ENCODE results near the gene HMOX2.

DNA sequence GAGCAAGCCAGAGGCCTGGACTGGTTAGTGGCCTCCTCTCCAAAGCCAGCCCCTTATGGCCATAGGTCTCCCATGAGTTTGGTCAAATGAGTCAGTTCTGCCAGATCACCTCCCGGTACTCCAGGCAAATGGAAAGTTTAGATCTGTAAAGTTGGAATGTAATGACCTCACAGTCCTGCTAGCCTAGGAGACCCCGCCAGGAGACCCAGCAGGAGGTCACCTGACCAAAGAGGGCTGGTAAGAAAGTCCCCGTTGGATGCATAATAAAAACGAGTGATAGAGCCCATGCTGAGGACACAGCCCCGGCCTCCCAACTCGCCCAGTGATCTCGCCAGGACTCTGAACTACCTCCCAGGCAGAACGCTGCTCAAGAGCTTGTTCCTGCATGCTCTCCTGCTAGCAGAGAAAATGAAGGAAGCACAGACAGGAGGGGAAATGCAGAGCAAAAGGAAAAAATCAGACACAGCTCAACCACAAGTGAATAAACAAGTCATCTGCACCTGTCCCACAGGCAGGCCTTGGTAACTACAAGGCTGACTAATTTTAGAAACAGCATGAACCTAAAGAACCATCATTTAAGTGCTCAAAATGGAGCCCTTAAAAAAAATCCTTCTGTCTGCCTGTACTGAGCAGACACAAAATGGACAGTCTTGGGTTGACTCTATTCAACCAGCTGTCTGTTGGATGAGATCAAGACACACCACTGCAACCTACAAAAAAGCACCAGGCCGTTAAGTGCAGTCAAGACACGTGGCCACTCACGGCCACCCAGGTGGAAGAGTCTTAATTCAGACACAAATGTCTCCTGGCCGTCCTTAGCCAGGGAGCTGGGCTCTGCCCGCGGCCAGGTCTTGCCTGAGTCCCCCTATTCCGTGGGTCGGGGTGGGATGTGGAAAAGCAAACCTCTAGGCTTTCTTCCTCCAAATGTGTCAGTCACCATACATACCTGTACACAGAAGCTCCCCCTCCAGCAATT is 53.2 kb downstream of the HMOX2 start:
- TF ChIP-seq EZH2 (IDR thresholded peaks at IDR 0.05) (no peak), POLR2AphosphoS5 (IDR thresholded peaks at IDR 0.05; ENCODE audit: borderline replicate concordance, low read depth, low read length) (no peak)

Data from SK-N-MC (cell line).